ELR (cell line): Measurements from ENCODE around the gene EHBP1.
"Not testable (repeated sequence)": the region's sequence is repeated elsewhere in the genome, so short reads cannot be mapped to it uniquely, and the experiment has no call there.

Source experiments
- DNase-seq: peaks from one replicate; pipeline ENCODE4 v3.0.0-alpha.2; 2015; ENCODE audit warnings: low read depth

EHBP1 gene

GRCh38 chr2:62736899-62737559 lies 31.5 kb downstream of the EHBP1 start:
- no peak for DNase-seq

- no peak for DNase-seq
Measured at GRCh38 chr2:62738981-62739936, 33.7 kb downstream of the EHBP1 start.

GRCh38 chr2:62740221-62740620 lies 34.7 kb downstream of the EHBP1 start:
- DNase-seq: no peak

- no peak for DNase-seq
Measured at GRCh38 chr2:62741127-62741526, 35.6 kb downstream of the EHBP1 start.

GRCh38 chr2:62741954-62742722 lies 36.6 kb downstream of the EHBP1 start:
- peak; percentile 48 for DNase-seq

- no peak for DNase-seq
Measured at GRCh38 chr2:62743506-62743905, 38.0 kb downstream of the EHBP1 start.

- no peak for DNase-seq
Measured at GRCh38 chr2:62744603-62745002, 39.1 kb downstream of the EHBP1 start.

GRCh38 chr2:62745891-62746481 lies 40.5 kb downstream of the EHBP1 start:
- no peak for DNase-seq

- no peak for DNase-seq
Measured at GRCh38 chr2:62747169-62747568, 41.7 kb downstream of the EHBP1 start.

GRCh38 chr2:62747876-62748275 lies 42.4 kb downstream of the EHBP1 start:
- DNase-seq: no peak

GRCh38 chr2:62749111-62749510 lies 43.6 kb downstream of the EHBP1 start:
- not testable (repeated sequence) for DNase-seq

GRCh38 chr2:62757029-62757428 lies 51.5 kb downstream of the EHBP1 start:
- DNase-seq: no peak

GRCh38 chr2:62760026-62760425 lies 54.5 kb downstream of the EHBP1 start:
- no peak for DNase-seq

GRCh38 chr2:62760555-62760954 lies 55.0 kb downstream of the EHBP1 start:
- DNase-seq: peak; percentile 61

GRCh38 chr2:62765619-62766376 lies 60.3 kb downstream of the EHBP1 start:
- DNase-seq: no peak

- peak; percentile 8 for DNase-seq
Measured at GRCh38 chr2:62768615-62769014, 63.1 kb downstream of the EHBP1 start.

- no peak for DNase-seq
Measured at GRCh38 chr2:62770629-62771028, 65.1 kb downstream of the EHBP1 start.

- peak; percentile 72 for DNase-seq
Measured at GRCh38 chr2:62774555-62775366, 69.2 kb downstream of the EHBP1 start.

- no peak for DNase-seq
Measured at GRCh38 chr2:62775367-62775668, 69.8 kb downstream of the EHBP1 start.

GRCh38 chr2:62783679-62784078 lies 78.2 kb downstream of the EHBP1 start:
- DNase-seq: no peak

- no peak for DNase-seq
Measured at GRCh38 chr2:62784341-62784740, 78.8 kb downstream of the EHBP1 start.
